ENCODE measurements around the gene NFIC.
"Not testable (repeated sequence)": the region's sequence is repeated elsewhere in the genome, so short reads cannot be mapped to it uniquely, and the experiment has no call there.

The NFIC gene

GRCh38 chr19:3413796-3414327, 47.5 kb downstream of the NFIC start:
- TF ChIP-seq CTCF (IDR thresholded peaks at IDR 0.05; ENCODE audit: low read depth, low read length, missing control alignments), result no peak
- DNase-seq (ENCODE audit: low read depth), result no peak
- H3K4me3 ChIP-seq (ENCODE audit: low read depth, low read length), result no peak overlapping the region
- in situ Hi-C loops (cut with HindIII; ENCODE audit: low sequenced_read_pairs), result no loop called here

- TF ChIP-seq CTCF (IDR thresholded peaks at IDR 0.05; ENCODE audit: low read depth, low read length, missing control alignments), result no peak
- in situ Hi-C loops (cut with HindIII; ENCODE audit: low sequenced_read_pairs), result no loop called here
- DNase-seq (ENCODE audit: low read depth), result no peak
- no peak overlapping the region for H3K4me3 ChIP-seq (ENCODE audit: low read depth, low read length)
Observed at GRCh38 chr19:3415695-3416094, 49.3 kb downstream of the NFIC start.

GRCh38 chr19:3420244-3420755, 53.9 kb downstream of the NFIC start:
- DNase-seq (ENCODE audit: low read depth), result no peak
- in situ Hi-C loops (cut with HindIII; ENCODE audit: low sequenced_read_pairs), result no loop called here
- no peak overlapping the region for H3K4me3 ChIP-seq (ENCODE audit: low read depth, low read length)
- no peak for TF ChIP-seq CTCF (IDR thresholded peaks at IDR 0.05; ENCODE audit: low read depth, low read length, missing control alignments)

- no peak overlapping the region for H3K4me3 ChIP-seq (ENCODE audit: low read depth, low read length)
- in situ Hi-C loops (cut with HindIII; ENCODE audit: low sequenced_read_pairs), result no loop called here
- DNase-seq (ENCODE audit: low read depth), result no peak
- no peak for TF ChIP-seq CTCF (IDR thresholded peaks at IDR 0.05; ENCODE audit: low read depth, low read length, missing control alignments)
Observed at GRCh38 chr19:3420909-3421619, 54.7 kb downstream of the NFIC start.

- DNase-seq (ENCODE audit: low read depth); H3K4me3 ChIP-seq (ENCODE audit: low read depth, low read length); in situ Hi-C loops (cut with HindIII; ENCODE audit: low sequenced_read_pairs): not testable (repeated sequence)
Observed at GRCh38 chr19:3421656-3422055, 55.3 kb downstream of the NFIC start.

- no peak for DNase-seq (ENCODE audit: low read depth)
- in situ Hi-C loops (cut with HindIII; ENCODE audit: low sequenced_read_pairs), result no loop called here
- no peak overlapping the region for H3K4me3 ChIP-seq (ENCODE audit: low read depth, low read length)
- no peak for TF ChIP-seq CTCF (IDR thresholded peaks at IDR 0.05; ENCODE audit: low read depth, low read length, missing control alignments)
Observed at GRCh38 chr19:3423183-3423829, 56.9 kb downstream of the NFIC start.

- in situ Hi-C loops (cut with HindIII; ENCODE audit: low sequenced_read_pairs), result no loop called here
- H3K4me3 ChIP-seq (ENCODE audit: low read depth, low read length), result no peak overlapping the region
- no peak for TF ChIP-seq CTCF (IDR thresholded peaks at IDR 0.05; ENCODE audit: low read depth, low read length, missing control alignments)
- no peak for DNase-seq (ENCODE audit: low read depth)
Observed at GRCh38 chr19:3426433-3426832, 60.0 kb downstream of the NFIC start.

GRCh38 chr19:3430366-3430680, 63.9 kb downstream of the NFIC start:
- in situ Hi-C loops (cut with HindIII; ENCODE audit: low sequenced_read_pairs); H3K4me3 ChIP-seq (ENCODE audit: low read depth, low read length); DNase-seq (ENCODE audit: low read depth): not testable (repeated sequence)

Data from astrocyte of the cerebellum (primary cell).